Vagina (tissue), 2 donors: ENCODE measurements around the gene KRTAP29-1.

Source experiments
- POLR2A ChIP-seq, 2 donors: fragments of 450-650 bp; IDR thresholded peaks; one replicate each; pipeline ENCODE4 v1.6.1; 2017; ENCODE audit warnings: antibody characterized with exemption in 2 of 2, mild to moderate bottlenecking in 2 of 2, moderate library complexity in 2 of 2
- POLR2AphosphoS5 ChIP-seq, 2 donors: sonication (generic); formaldehyde crosslinking; IDR thresholded peaks; one replicate each; pipeline ENCODE4 v1.9.0; 2017; ENCODE audit warnings: antibody characterized with exemption in 2 of 2, mild to moderate bottlenecking in 2 of 2, low read depth in 1 of 2; ENCODE audit not compliant: insufficient read depth in 1 of 2
- TF ChIP-seq, protein P1 (sequence below), 3 experiments: fragments of 450-650 bp in 2 of 3; fragments of 200-600 bp in 1 of 3; sonication (generic) in 1 of 3; IDR thresholded peaks; one replicate each; pipeline ENCODE4 v1.5.1; 2017 to 2019; ENCODE audit warnings: antibody characterized with exemption in 3 of 3, mild to moderate bottlenecking in 2 of 3, moderate library complexity in 2 of 3

DNA sequence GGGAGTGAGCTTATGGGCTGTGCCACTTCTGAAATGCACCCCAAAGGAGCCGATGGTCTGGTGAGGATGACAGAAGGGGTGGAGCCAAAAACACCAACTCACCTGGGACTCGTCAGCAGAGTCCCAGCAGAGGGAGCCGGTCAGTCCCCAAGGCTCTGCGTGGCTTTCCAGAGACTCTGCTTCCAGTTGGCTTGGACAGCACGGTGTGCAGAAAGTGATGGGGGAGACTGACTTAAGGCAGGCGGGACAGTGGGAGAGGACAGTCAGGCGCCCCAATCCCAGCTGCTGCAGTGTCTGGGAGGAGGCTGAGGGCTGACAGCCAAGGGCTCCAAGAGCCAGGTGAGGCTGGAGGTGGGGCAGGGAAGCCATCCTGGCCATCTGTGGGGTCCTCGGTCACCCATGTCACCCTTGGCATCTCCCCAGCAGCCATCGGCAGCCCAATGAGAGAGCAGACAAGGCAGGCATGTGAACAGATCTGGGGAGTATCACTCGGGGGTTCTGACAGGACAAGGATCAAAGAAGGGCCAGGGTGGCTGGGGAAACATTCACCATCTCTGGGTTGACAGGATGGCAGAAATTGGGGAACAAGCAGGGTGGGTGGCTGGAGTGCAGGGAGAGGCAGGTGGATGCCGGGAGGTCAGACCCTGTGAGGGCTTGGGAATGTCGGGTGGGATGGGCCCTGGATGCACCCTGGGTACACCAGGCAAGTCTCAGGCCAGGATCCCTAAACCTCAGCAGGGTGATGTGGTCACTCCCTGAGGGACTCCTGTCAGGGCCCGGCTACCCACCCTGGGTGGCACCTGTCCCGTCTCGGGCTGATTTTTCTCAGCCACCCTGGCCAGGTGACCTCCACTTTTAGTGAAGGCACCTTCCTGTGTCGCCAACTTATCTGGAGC is 21.8 kb upstream of the KRTAP29-1 start:
- TF ChIP-seq, protein P1, sequence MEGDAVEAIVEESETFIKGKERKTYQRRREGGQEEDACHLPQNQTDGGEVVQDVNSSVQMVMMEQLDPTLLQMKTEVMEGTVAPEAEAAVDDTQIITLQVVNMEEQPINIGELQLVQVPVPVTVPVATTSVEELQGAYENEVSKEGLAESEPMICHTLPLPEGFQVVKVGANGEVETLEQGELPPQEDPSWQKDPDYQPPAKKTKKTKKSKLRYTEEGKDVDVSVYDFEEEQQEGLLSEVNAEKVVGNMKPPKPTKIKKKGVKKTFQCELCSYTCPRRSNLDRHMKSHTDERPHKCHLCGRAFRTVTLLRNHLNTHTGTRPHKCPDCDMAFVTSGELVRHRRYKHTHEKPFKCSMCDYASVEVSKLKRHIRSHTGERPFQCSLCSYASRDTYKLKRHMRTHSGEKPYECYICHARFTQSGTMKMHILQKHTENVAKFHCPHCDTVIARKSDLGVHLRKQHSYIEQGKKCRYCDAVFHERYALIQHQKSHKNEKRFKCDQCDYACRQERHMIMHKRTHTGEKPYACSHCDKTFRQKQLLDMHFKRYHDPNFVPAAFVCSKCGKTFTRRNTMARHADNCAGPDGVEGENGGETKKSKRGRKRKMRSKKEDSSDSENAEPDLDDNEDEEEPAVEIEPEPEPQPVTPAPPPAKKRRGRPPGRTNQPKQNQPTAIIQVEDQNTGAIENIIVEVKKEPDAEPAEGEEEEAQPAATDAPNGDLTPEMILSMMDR (IDR thresholded peaks at IDR 0.05), result no peak
- TF ChIP-seq POLR2AphosphoS5 (IDR thresholded peaks at IDR 0.05; ENCODE audit: insufficient read depth in 1 of 2, low read depth in 1 of 2), result no peak
- TF ChIP-seq POLR2A (IDR thresholded peaks at IDR 0.05), result no peak
